ENCODE results near the gene PSAPL1.

Gene PSAPL1
- total RNA-seq: 0 reads per million in 3 donors

GRCh38 chr4:7434766-7435150 is at the start of gene PSAPL1:
Gene PSAPL1, minus strand, starts transcription at chr4:7434930. Its CDS starts 51 bp downstream, at chr4:7434879.
- no peak for DNase-seq
- no peaks in the 10 kb centered on the region for H3K9me3 ChIP-seq (ENCODE audit: control insufficient read depth, low read length)

GRCh38 chr4:7481227-7481626 is 46.5 kb upstream of the PSAPL1 start:
- no peaks in the 10 kb centered on the region for H3K4me1 ChIP-seq (ENCODE audit: control insufficient read depth, insufficient read depth, low read length, poor library complexity, severe bottlenecking)
- H3K4me3 ChIP-seq (ENCODE audit: insufficient read depth, low read depth, low read length, poor library complexity, severe bottlenecking): no peak overlapping the region
- H3K36me3 ChIP-seq (ENCODE audit: control insufficient read depth, insufficient read depth, low read length): no peaks in the 10 kb centered on the region
- H3K27ac ChIP-seq (ENCODE audit: insufficient read depth, low read length, poor library complexity, severe bottlenecking): no peak overlapping the region
- H3K27me3 ChIP-seq (replicated peaks; ENCODE audit: control insufficient read depth, insufficient read depth, low read length, poor library complexity, severe bottlenecking): no peaks in the 10 kb centered on the region
- H3K9me3 ChIP-seq (ENCODE audit: control insufficient read depth, low read length): no peaks in the 10 kb centered on the region
- DNase-seq: no peak

More at GRCh38 chr4:7434766-7435150, at the start of gene PSAPL1:
- no peaks in the 10 kb centered on the region for H3K4me1 ChIP-seq (ENCODE audit: control insufficient read depth, insufficient read depth, low read length, poor library complexity, severe bottlenecking)
- H3K36me3 ChIP-seq (ENCODE audit: control insufficient read depth, insufficient read depth, low read length): no peaks in the 10 kb centered on the region
- no peaks in the 10 kb centered on the region for H3K27me3 ChIP-seq (replicated peaks; ENCODE audit: control insufficient read depth, insufficient read depth, low read length, poor library complexity, severe bottlenecking)
- no peak within 1 kb of the TSS for H3K4me3 ChIP-seq (ENCODE audit: insufficient read depth, low read depth, low read length, poor library complexity, severe bottlenecking)
- H3K27ac ChIP-seq (ENCODE audit: insufficient read depth, low read length, poor library complexity, severe bottlenecking): no peak within 1 kb of the TSS

GRCh38 chr4:7480423-7480822 is 45.7 kb upstream of the PSAPL1 start:
- H3K27me3 ChIP-seq (replicated peaks; ENCODE audit: control insufficient read depth, insufficient read depth, low read length, poor library complexity, severe bottlenecking): no peaks in the 10 kb centered on the region
- no peaks in the 10 kb centered on the region for H3K4me1 ChIP-seq (ENCODE audit: control insufficient read depth, insufficient read depth, low read length, poor library complexity, severe bottlenecking)
- no peak for DNase-seq

GRCh38 chr4:7478665-7479064 is 43.9 kb upstream of the PSAPL1 start:
- no peak overlapping the region for H3K4me3 ChIP-seq (ENCODE audit: insufficient read depth, low read depth, low read length, poor library complexity, severe bottlenecking)
- no peaks in the 10 kb centered on the region for H3K9me3 ChIP-seq (ENCODE audit: control insufficient read depth, low read length)
- H3K27ac ChIP-seq (ENCODE audit: insufficient read depth, low read length, poor library complexity, severe bottlenecking): no peak overlapping the region
- no peaks in the 10 kb centered on the region for H3K27me3 ChIP-seq (replicated peaks; ENCODE audit: control insufficient read depth, insufficient read depth, low read length, poor library complexity, severe bottlenecking)
- no peaks in the 10 kb centered on the region for H3K4me1 ChIP-seq (ENCODE audit: control insufficient read depth, insufficient read depth, low read length, poor library complexity, severe bottlenecking)
- no peaks in the 10 kb centered on the region for H3K36me3 ChIP-seq (ENCODE audit: control insufficient read depth, insufficient read depth, low read length)
- no peak for DNase-seq

More at GRCh38 chr4:7480423-7480822, 45.7 kb upstream of the PSAPL1 start:
- Histone ChIP-seq H3K27ac (ENCODE audit: insufficient read depth, low read length, poor library complexity, severe bottlenecking) (no peak overlapping the region), H3K9me3 (ENCODE audit: control insufficient read depth, low read length) (no peaks in the 10 kb centered on the region), H3K36me3 (ENCODE audit: control insufficient read depth, insufficient read depth, low read length) (no peaks in the 10 kb centered on the region), H3K4me3 (ENCODE audit: insufficient read depth, low read depth, low read length, poor library complexity, severe bottlenecking) (no peak overlapping the region)

GRCh38 chr4:7477695-7478094 is 43.0 kb upstream of the PSAPL1 start:
- Histone ChIP-seq H3K4me3 (ENCODE audit: insufficient read depth, low read depth, low read length, poor library complexity, severe bottlenecking) (no peak overlapping the region), H3K27me3 (replicated peaks; ENCODE audit: control insufficient read depth, insufficient read depth, low read length, poor library complexity, severe bottlenecking) (no peaks in the 10 kb centered on the region), H3K9me3 (ENCODE audit: control insufficient read depth, low read length) (no peaks in the 10 kb centered on the region), H3K27ac (ENCODE audit: insufficient read depth, low read length, poor library complexity, severe bottlenecking) (no peak overlapping the region), H3K36me3 (ENCODE audit: control insufficient read depth, insufficient read depth, low read length) (no peaks in the 10 kb centered on the region), H3K4me1 (ENCODE audit: control insufficient read depth, insufficient read depth, low read length, poor library complexity, severe bottlenecking) (no peaks in the 10 kb centered on the region)
- DNase-seq: no peak

GRCh38 chr4:7476820-7477219 is 42.1 kb upstream of the PSAPL1 start:
- Histone ChIP-seq H3K9me3 (ENCODE audit: control insufficient read depth, low read length) (no peaks in the 10 kb centered on the region), H3K27ac (ENCODE audit: insufficient read depth, low read length, poor library complexity, severe bottlenecking) (no peak overlapping the region), H3K36me3 (ENCODE audit: control insufficient read depth, insufficient read depth, low read length) (no peaks in the 10 kb centered on the region), H3K4me3 (ENCODE audit: insufficient read depth, low read depth, low read length, poor library complexity, severe bottlenecking) (no peak overlapping the region), H3K4me1 (ENCODE audit: control insufficient read depth, insufficient read depth, low read length, poor library complexity, severe bottlenecking) (no peaks in the 10 kb centered on the region), H3K27me3 (replicated peaks; ENCODE audit: control insufficient read depth, insufficient read depth, low read length, poor library complexity, severe bottlenecking) (no peaks in the 10 kb centered on the region)
- no peak for DNase-seq

- Histone ChIP-seq H3K4me3 (ENCODE audit: insufficient read depth, low read depth, low read length, poor library complexity, severe bottlenecking) (no peak overlapping the region), H3K27ac (ENCODE audit: insufficient read depth, low read length, poor library complexity, severe bottlenecking) (no peak overlapping the region), H3K27me3 (replicated peaks; ENCODE audit: control insufficient read depth, insufficient read depth, low read length, poor library complexity, severe bottlenecking) (no peaks in the 10 kb centered on the region), H3K36me3 (ENCODE audit: control insufficient read depth, insufficient read depth, low read length) (no peaks in the 10 kb centered on the region), H3K9me3 (ENCODE audit: control insufficient read depth, low read length) (no peaks in the 10 kb centered on the region), H3K4me1 (ENCODE audit: control insufficient read depth, insufficient read depth, low read length, poor library complexity, severe bottlenecking) (no peaks in the 10 kb centered on the region)
- no peak for DNase-seq
These were observed 40.5 kb upstream of the PSAPL1 start for GRCh38 chr4:7475207-7475606.

- no peaks in the 10 kb centered on the region for H3K27me3 ChIP-seq (replicated peaks; ENCODE audit: control insufficient read depth, insufficient read depth, low read length, poor library complexity, severe bottlenecking)
- H3K4me1 ChIP-seq (ENCODE audit: control insufficient read depth, insufficient read depth, low read length, poor library complexity, severe bottlenecking): no peaks in the 10 kb centered on the region
- H3K36me3 ChIP-seq (ENCODE audit: control insufficient read depth, insufficient read depth, low read length): no peaks in the 10 kb centered on the region
- no peak for DNase-seq
- no peak overlapping the region for H3K4me3 ChIP-seq (ENCODE audit: insufficient read depth, low read depth, low read length, poor library complexity, severe bottlenecking)
- no peak overlapping the region for H3K27ac ChIP-seq (ENCODE audit: insufficient read depth, low read length, poor library complexity, severe bottlenecking)
- no peaks in the 10 kb centered on the region for H3K9me3 ChIP-seq (ENCODE audit: control insufficient read depth, low read length)
These were observed 39.6 kb upstream of the PSAPL1 start for GRCh38 chr4:7474320-7474719.

GRCh38 chr4:7473081-7473480 is 38.4 kb upstream of the PSAPL1 start:
- no peak for DNase-seq
- no peak overlapping the region for H3K4me3 ChIP-seq (ENCODE audit: insufficient read depth, low read depth, low read length, poor library complexity, severe bottlenecking)
- H3K36me3 ChIP-seq (ENCODE audit: control insufficient read depth, insufficient read depth, low read length): no peaks in the 10 kb centered on the region
- H3K27me3 ChIP-seq (replicated peaks; ENCODE audit: control insufficient read depth, insufficient read depth, low read length, poor library complexity, severe bottlenecking): no peaks in the 10 kb centered on the region
- no peaks in the 10 kb centered on the region for H3K4me1 ChIP-seq (ENCODE audit: control insufficient read depth, insufficient read depth, low read length, poor library complexity, severe bottlenecking)
- H3K9me3 ChIP-seq (ENCODE audit: control insufficient read depth, low read length): no peaks in the 10 kb centered on the region
- no peak overlapping the region for H3K27ac ChIP-seq (ENCODE audit: insufficient read depth, low read length, poor library complexity, severe bottlenecking)

GRCh38 chr4:7472442-7473013 is 37.8 kb upstream of the PSAPL1 start:
- Histone ChIP-seq H3K4me3 (ENCODE audit: insufficient read depth, low read depth, low read length, poor library complexity, severe bottlenecking) (no peak overlapping the region), H3K36me3 (ENCODE audit: control insufficient read depth, insufficient read depth, low read length) (no peaks in the 10 kb centered on the region), H3K4me1 (ENCODE audit: control insufficient read depth, insufficient read depth, low read length, poor library complexity, severe bottlenecking) (no peaks in the 10 kb centered on the region), H3K27ac (ENCODE audit: insufficient read depth, low read length, poor library complexity, severe bottlenecking) (no peak overlapping the region), H3K27me3 (replicated peaks; ENCODE audit: control insufficient read depth, insufficient read depth, low read length, poor library complexity, severe bottlenecking) (no peaks in the 10 kb centered on the region), H3K9me3 (ENCODE audit: control insufficient read depth, low read length) (no peaks in the 10 kb centered on the region)
- DNase-seq: no peak
